Body of pancreas (tissue), 4 donors: ENCODE data around the gene UTP11. TPM values are rescaled to one million over a fixed set of nuclear protein-coding genes. Genes with fewer than 3 reads are reported as not detected.

Source experiments
- ATAC-seq: fragments of 150-250 bp; one replicate; pipeline ENCODE4 v1.9.1; 2016
- DNase-seq, 4 donors: peaks; one replicate each; pipeline ENCODE4 v3.0.0-alpha.2; 2019
- H3K27ac ChIP-seq, 4 donors: fragments of 200-600 bp; sonication (generic); 1 replicate in 3 of 4; 2 replicates in 1 of 4; pipeline versions ENCODE4 v1.5.1 to v1.6.1; 2016 to 2019; ENCODE audit warnings: mild to moderate bottlenecking in 1 of 4, mixed read lengths in 1 of 4, moderate library complexity in 1 of 4
- H3K27me3 ChIP-seq, 2 donors: fragments of 200-600 bp; sonication (generic); one replicate each; pipeline ENCODE4 v1.6.0; 2016; ENCODE audit warnings: mild to moderate bottlenecking in 1 of 2
- H3K36me3 ChIP-seq, 2 donors: fragments of 200-600 bp; sonication (generic); replicated peaks in 1 of 2; 2 replicates each; pipeline ENCODE4 v1.5.1; 2016; ENCODE audit warnings: low read depth in 2 of 2; ENCODE audit not compliant: insufficient read depth in 1 of 2
- H3K4me1 ChIP-seq: fragments of 200-600 bp; sonication (generic); one replicate; pipeline ENCODE4 v1.6.0; 2016
- H3K4me3 ChIP-seq, 2 donors: fragments of 200-600 bp; sonication (generic); 1 replicate in 1 of 2; 2 replicates in 1 of 2; pipeline ENCODE4 v1.5.1; 2016 to 2019
- H3K9me3 ChIP-seq, 3 donors: fragments of 200-600 bp; sonication (generic); 1 replicate in 2 of 3; 2 replicates in 1 of 3; pipeline ENCODE4 v1.5.1; 2016
- CTCF ChIP-seq, 7 experiments: fragments of 450-650 bp in 4 of 7; fragments of 200-600 bp in 3 of 7; sonication (generic) in 3 of 7; IDR thresholded peaks; one replicate each; pipeline ENCODE4 v1.5.1; 2016 to 2019; ENCODE audit warnings: antibody characterized with exemption in 7 of 7
- POLR2A ChIP-seq, 3 donors: fragments of 450-650 bp; IDR thresholded peaks; one replicate each; pipeline ENCODE4 v1.6.1; 2016; ENCODE audit warnings: antibody characterized with exemption in 3 of 3, mild to moderate bottlenecking in 2 of 3
- WGBS, 2 donors: methylation state at CpG; one replicate each; pipeline ENCODE4 v1.1.5; 2017; 5-methylcytosine and 5-hydroxymethylcytosine counted together
- intact Hi-C: fragments of 100-400 bp; cut with DNase I; formaldehyde crosslinking; loops from one replicate; pipeline ENCODE4 v1.15.1; 2023
- total RNA-seq, 2 donors: library from RNA; depleted of rRNA; stranded (reverse); fragments of >200 nt; gene quantifications; one replicate each; pipeline ENCODE4 v1.1.0, GENCODE V29; 2016

UTP11 gene
- total RNA-seq, 2 donors from 2014 or later, result 10.9 to 13.2 TPM

GRCh38 chr1:38021969-38022368, 9.4 kb downstream of the UTP11 start:
- intact Hi-C loops, result no loop called here

GRCh38 chr1:38022810-38023209, 10.3 kb downstream of the UTP11 start:
- peaks cover 9 to 42% of the 10 kb centered on the region in 2 donors for H3K36me3 ChIP-seq
- intact Hi-C loops, result no loop called here
- H3K4me1 ChIP-seq, result no peaks in the 10 kb centered on the region
- no peak overlapping the region for H3K27ac ChIP-seq
- ATAC-seq (no peak), DNase-seq (no peak)
- TF ChIP-seq POLR2A (IDR thresholded peaks at IDR 0.05) (no peak), CTCF (IDR thresholded peaks at IDR 0.05) (no peak)
- H3K27me3 ChIP-seq, result no peaks in the 10 kb centered on the region
- H3K9me3 ChIP-seq, result no peaks in the 10 kb centered on the region
- WGBS, 2 donors, result 89 to 92% methylated on average over 3 of the region's 3 CpGs
- H3K4me3 ChIP-seq, result no peak overlapping the region

More at GRCh38 chr1:38021969-38022368, 9.4 kb downstream of the UTP11 start:
- Histone ChIP-seq H3K4me1 (no peaks in the 10 kb centered on the region), H3K36me3 (peaks cover 9 to 44% of the 10 kb centered on the region in 2 donors), H3K9me3 (no peaks in the 10 kb centered on the region), H3K27me3 (no peaks in the 10 kb centered on the region), H3K4me3 (no peak overlapping the region), H3K27ac (no peak overlapping the region)
- ATAC-seq (no peak), DNase-seq (no peak)
- WGBS, 2 donors, result 84 to 85% methylated on average over 5 of the region's 5 CpGs
- TF ChIP-seq CTCF (IDR thresholded peaks at IDR 0.05), result no peak
- no peak for TF ChIP-seq POLR2A (IDR thresholded peaks at IDR 0.05)

GRCh38 chr1:38025233-38025632, 12.7 kb downstream of the UTP11 start:
- intact Hi-C loops, result no loop called here

GRCh38 chr1:38025664-38026063, 13.1 kb downstream of the UTP11 start:
- no peak overlapping the region for H3K4me3 ChIP-seq
- no peak overlapping the region for H3K27ac ChIP-seq
- DNase-seq (no peak), ATAC-seq (no peak)
- H3K36me3 ChIP-seq, result peaks cover 0 to 29% of the 10 kb centered on the region in 2 donors
- WGBS, 2 donors, result 88 to 97% methylated on average over 6 of the region's 6 CpGs
- no peaks in the 10 kb centered on the region for H3K27me3 ChIP-seq
- H3K9me3 ChIP-seq, result no peaks in the 10 kb centered on the region
- H3K4me1 ChIP-seq, result peaks cover 21% of the 10 kb centered on the region
- intact Hi-C loops, result no loop called here
- TF ChIP-seq POLR2A (IDR thresholded peaks at IDR 0.05) (no peak), CTCF (IDR thresholded peaks at IDR 0.05) (no peak)

More at GRCh38 chr1:38025233-38025632, 12.7 kb downstream of the UTP11 start:
- Histone ChIP-seq H3K27me3 (no peaks in the 10 kb centered on the region), H3K4me1 (peaks cover 17% of the 10 kb centered on the region), H3K9me3 (no peaks in the 10 kb centered on the region), H3K4me3 (no peak overlapping the region), H3K36me3 (peaks cover under 1 to 29% of the 10 kb centered on the region in 2 donors), H3K27ac (no peak overlapping the region)
- WGBS, 2 donors, result 100% methylated on average over 2 of the region's 2 CpGs
- DNase-seq (no peak), ATAC-seq (no peak)
- TF ChIP-seq CTCF (IDR thresholded peaks at IDR 0.05) (no peak), POLR2A (IDR thresholded peaks at IDR 0.05) (no peak)

- no peaks in the 10 kb centered on the region for H3K9me3 ChIP-seq
- H3K4me3 ChIP-seq, result no peak overlapping the region
- peaks cover 31% of the 10 kb centered on the region for H3K4me1 ChIP-seq
- TF ChIP-seq CTCF (IDR thresholded peaks at IDR 0.05) (peak; percentile 47 to 75 (median 66)), POLR2A (IDR thresholded peaks at IDR 0.05) (no peak)
- intact Hi-C loops, result no loop called here
- H3K27ac ChIP-seq, result no peak overlapping the region
- ATAC-seq (no peak), DNase-seq (peak; percentile 62 to 74 (median 66))
- 70 to 75% methylated on average over 7 to 8 of the region's 8 CpGs for WGBS, 2 donors
- no peaks in the 10 kb centered on the region for H3K27me3 ChIP-seq
- H3K36me3 ChIP-seq, result peaks cover 0 to 29% of the 10 kb centered on the region in 2 donors
Measured at GRCh38 chr1:38026592-38027200, 14.2 kb downstream of the UTP11 start.
